ENCODE measurements around the gene MAP2K3. TPM values are rescaled to one million over a fixed set of nuclear protein-coding genes. Genes with fewer than 3 reads are reported as not detected.

The MAP2K3 gene
- total RNA-seq, 1 donor from 2014 or later: 29.2 TPM

- no peak for TF ChIP-seq CTCF (IDR thresholded peaks at IDR 0.05; ENCODE audit: insufficient read depth, low read length, poor library complexity, severe bottlenecking)
- Histone ChIP-seq H3K36me3 (ENCODE audit: control insufficient read depth, insufficient read depth, low read length) (no peaks in the 10 kb centered on the region), H3K4me3 (ENCODE audit: low read depth, low read length) (no peak overlapping the region), H3K27me3 (ENCODE audit: control insufficient read depth, insufficient read depth, low read length) (peaks cover 7% of the 10 kb centered on the region)
- no peak for DNase-seq (ENCODE audit: low read depth)
These were observed 71.1 kb downstream of the MAP2K3 start for GRCh38 chr17:21355586-21355985.

DNA sequence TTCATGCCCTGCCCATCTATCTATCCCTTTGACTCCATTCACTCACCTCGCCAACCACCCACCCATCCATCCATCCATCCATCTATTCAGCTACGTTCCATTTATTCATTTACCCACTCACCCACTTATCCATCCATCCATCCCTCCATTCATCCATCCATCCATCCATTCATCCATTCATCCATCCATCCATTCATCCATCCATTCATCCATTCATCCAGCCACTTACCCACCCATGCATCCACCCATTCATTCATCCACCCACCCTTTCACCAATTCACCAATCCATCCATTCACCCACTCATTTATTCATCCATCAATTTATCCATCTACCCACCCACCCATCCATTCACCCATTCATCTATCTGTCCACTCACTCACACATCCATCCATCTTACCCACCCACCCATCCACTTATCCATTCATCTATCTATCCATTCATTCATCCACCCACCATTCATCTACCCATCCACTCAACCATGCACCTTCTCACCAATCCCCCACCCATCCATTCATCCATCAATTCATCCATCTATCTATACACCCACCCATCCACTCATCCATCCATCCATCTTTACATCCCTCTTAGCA, 72.1 kb downstream of the MAP2K3 start:
- TF ChIP-seq CTCF (IDR thresholded peaks at IDR 0.05; ENCODE audit: insufficient read depth, low read length, poor library complexity, severe bottlenecking): no peak
- Histone ChIP-seq H3K36me3 (ENCODE audit: control insufficient read depth, insufficient read depth, low read length) (no peaks in the 10 kb centered on the region), H3K27me3 (ENCODE audit: control insufficient read depth, insufficient read depth, low read length) (peaks cover 11% of the 10 kb centered on the region), H3K4me3 (ENCODE audit: low read depth, low read length) (no peak overlapping the region)
- DNase-seq (ENCODE audit: low read depth): no peak

DNA sequence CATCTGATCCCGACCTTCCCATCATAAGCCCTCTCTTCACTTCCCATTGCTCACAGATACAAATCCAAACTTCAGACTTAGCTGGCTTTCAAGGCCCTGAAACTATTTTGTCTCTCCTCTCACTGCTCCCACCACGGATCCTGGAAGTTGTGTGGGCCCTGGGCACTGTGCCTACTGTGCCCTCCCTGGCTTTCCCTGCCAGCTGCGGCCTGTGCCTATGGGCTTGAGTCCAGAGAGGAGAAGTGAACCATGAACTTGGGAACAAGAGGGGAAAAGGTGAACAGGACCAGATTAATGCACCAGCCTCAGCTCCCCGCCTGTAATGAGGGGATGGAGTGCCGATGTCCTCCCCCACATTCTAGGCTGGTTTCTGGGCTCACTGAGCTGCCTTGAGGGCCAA, 72.8 kb downstream of the MAP2K3 start:
- H3K4me3 ChIP-seq (ENCODE audit: low read depth, low read length): no peak overlapping the region
- no peak for DNase-seq (ENCODE audit: low read depth)
- H3K27me3 ChIP-seq (ENCODE audit: control insufficient read depth, insufficient read depth, low read length): peaks cover 13% of the 10 kb centered on the region
- no peaks in the 10 kb centered on the region for H3K36me3 ChIP-seq (ENCODE audit: control insufficient read depth, insufficient read depth, low read length)
- TF ChIP-seq CTCF (IDR thresholded peaks at IDR 0.05; ENCODE audit: insufficient read depth, low read length, poor library complexity, severe bottlenecking): no peak

DNA sequence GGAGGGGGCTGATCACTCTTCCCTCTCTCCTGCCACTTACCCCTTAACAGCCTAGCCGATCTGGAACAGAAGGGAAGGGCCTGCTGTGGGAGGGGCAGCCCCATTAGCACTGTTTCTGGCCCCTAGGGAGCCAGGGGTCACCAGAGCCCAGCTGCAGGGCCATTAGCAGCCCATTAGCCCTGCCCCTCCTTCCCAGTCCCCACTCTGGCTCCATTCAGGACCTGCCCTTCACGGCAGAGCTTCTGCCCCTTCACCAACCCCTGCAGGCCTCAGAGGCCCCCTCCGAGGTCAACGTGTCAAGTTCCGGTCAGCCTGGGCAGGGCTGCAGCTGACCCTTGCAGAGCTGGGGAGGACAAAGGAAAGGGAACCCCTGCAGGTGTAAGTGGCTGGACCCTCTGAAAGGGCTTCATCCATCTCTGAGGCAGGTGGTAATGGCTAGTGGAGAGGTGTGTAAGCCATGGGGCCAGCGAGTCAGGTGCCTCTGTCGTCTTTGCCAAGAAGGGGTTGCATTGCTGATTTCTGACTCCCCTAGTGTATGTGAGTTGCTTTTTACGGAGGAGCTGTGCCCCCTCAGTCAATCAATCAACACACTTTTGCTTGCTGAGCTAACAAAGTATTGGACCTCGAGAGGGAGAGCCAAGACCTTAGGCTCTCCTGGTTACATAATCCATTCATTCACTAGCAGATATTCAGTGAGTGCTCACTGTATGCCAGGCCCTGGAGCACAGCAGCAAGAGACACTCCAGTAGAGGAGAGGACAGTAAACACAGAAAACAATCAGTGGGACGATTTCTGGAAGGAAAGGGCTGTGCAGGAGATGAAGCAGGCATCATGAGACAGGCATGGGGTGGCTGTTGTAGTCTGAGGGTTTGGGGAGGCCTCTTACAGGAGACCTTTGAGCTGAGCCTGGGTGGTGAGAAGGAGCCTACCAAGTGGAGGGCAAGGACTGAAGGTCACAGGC, 73.5 kb downstream of the MAP2K3 start:
- DNase-seq (ENCODE audit: low read depth): no peak
- H3K4me3 ChIP-seq (ENCODE audit: low read depth, low read length): no peak overlapping the region
- H3K36me3 ChIP-seq (ENCODE audit: control insufficient read depth, insufficient read depth, low read length): no peaks in the 10 kb centered on the region
- H3K27me3 ChIP-seq (ENCODE audit: control insufficient read depth, insufficient read depth, low read length): peaks cover 13% of the 10 kb centered on the region
- no peak for TF ChIP-seq CTCF (IDR thresholded peaks at IDR 0.05; ENCODE audit: insufficient read depth, low read length, poor library complexity, severe bottlenecking)

DNA sequence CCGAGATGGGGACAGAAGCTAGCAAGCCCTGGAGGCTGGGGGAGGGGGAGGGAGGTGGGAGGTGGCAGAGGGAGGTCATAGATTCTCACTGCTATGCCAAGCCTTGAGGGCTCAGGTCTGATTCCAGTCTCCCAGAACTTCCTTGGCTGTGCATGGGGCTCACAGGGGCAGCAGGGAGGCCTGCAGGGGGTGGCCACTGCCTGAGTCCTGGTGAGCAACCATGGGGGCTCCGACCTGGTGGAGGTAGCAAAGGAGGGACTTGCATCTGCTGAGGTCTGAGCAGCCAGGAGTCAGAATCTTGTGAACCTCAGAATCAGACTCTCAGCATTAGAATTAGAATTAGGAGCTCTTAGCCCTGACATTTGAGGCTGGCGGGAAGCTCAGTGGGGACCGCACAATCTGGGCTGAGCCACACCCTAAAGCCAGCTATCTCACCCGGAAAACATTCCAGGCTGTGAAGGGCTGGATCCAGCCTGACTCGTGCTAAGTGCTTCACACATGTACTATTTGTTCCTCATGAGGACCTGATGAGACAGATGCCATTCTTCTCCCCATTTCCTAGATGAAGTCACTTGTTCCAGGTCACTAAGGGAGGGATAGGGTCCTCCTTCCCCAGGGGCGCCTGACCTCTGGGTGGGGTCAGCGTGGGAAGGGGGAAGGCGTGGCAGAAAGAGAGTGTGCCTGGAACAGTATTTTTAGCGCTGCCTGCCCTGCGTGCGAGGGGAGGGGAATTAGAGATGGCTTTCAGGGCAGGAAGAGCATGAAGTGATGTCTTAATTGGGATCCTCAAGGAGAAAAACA, 74.4 kb downstream of the MAP2K3 start:
- no peak for TF ChIP-seq CTCF (IDR thresholded peaks at IDR 0.05; ENCODE audit: insufficient read depth, low read length, poor library complexity, severe bottlenecking)
- Histone ChIP-seq H3K36me3 (ENCODE audit: control insufficient read depth, insufficient read depth, low read length) (no peaks in the 10 kb centered on the region), H3K27me3 (ENCODE audit: control insufficient read depth, insufficient read depth, low read length) (peaks cover 13% of the 10 kb centered on the region), H3K4me3 (ENCODE audit: low read depth, low read length) (no peak overlapping the region)
- no peak for DNase-seq (ENCODE audit: low read depth)

Measured in kidney epithelial cell (primary cell).